Bronchial smooth muscle cell (primary cell): ENCODE measurements around the gene RASSF1. TPM values are rescaled to one million over a fixed set of nuclear protein-coding genes. Genes with fewer than 3 reads are reported as not detected.

Experiments
- total RNA-seq: library from RNA; depleted of rRNA; stranded (reverse); fragments of >200 nt; gene quantifications from 2 replicates; pipeline ENCODE4 v1.2.1, GENCODE V29; 2014

Gene RASSF1
- total RNA-seq, result 35.1 and 38.6 TPM in 2 replicates

GRCh38 chr3:50340448-50341329 is at the start of gene RASSF1:
Gene RASSF1, minus strand, starts transcription at chr3:50340836. Its CDS starts 31 bp downstream, at chr3:50340805.

GRCh38 chr3:50358911-50359759 is 18.5 kb upstream of the RASSF1 start, which contains the start of gene TMEM115:
Gene TMEM115, minus strand, starts transcription at chr3:50359521. Its CDS starts 458 bp downstream, at chr3:50359063.

GRCh38 chr3:50350527-50351322 is 10.1 kb upstream of the RASSF1 start, which contains the start of the genes CYB561D2 and NPRL2:
Gene CYB561D2, plus strand, starts transcription at chr3:50350862. Its CDS starts 572 bp downstream, at chr3:50351434.
Gene NPRL2, minus strand, starts transcription at chr3:50350775. Its CDS starts 123 bp downstream, at chr3:50350652.

GRCh38 chr3:50345586-50346234 is 5.1 kb upstream of the RASSF1 start, which contains the start of gene ZMYND10:
Gene ZMYND10, minus strand, starts transcription at chr3:50345732. Its CDS starts 153 bp downstream, at chr3:50345579.

GRCh38 chr3:50327943-50328691 is 12.5 kb downstream of the RASSF1 start, which contains the start of gene TUSC2:
Gene TUSC2, minus strand, starts transcription at chr3:50328223. Its CDS starts 124 bp downstream, at chr3:50328099.

GRCh38 chr3:50322386-50323091 is 18.1 kb downstream of the RASSF1 start, which contains the start of gene HYAL2:
Gene HYAL2, minus strand, starts transcription at chr3:50322745. Its CDS starts 2,256 bp downstream, at chr3:50320489.

GRCh38 chr3:50303013-50303815 is 37.4 kb downstream of the RASSF1 start, which contains the start of gene HYAL1:
Gene HYAL1, minus strand, starts transcription at chr3:50303574. Its CDS starts 618 bp downstream, at chr3:50302956.

GRCh38 chr3:50298836-50299637 is 41.6 kb downstream of the RASSF1 start, which contains the start of the genes HYAL3 and NAA80:
Gene HYAL3, minus strand, starts transcription at chr3:50299405. Its CDS starts 3,803 bp downstream, at chr3:50295602.
Gene NAA80, minus strand, starts transcription at chr3:50299405. Its CDS starts 1,942 bp downstream, at chr3:50297463.

GRCh38 chr3:50292159-50293078 is 48.2 kb downstream of the RASSF1 start, which contains the start of gene IFRD2:
Gene IFRD2, minus strand, starts transcription at chr3:50292429. Its CDS starts 155 bp downstream, at chr3:50292274.

Other genes starting within 250 kb of the RASSF1 start
- 2.1 and 4.7 TPM in 2 replicates for gene SEMA3F, start 185.5 kb downstream of the RASSF1 start, total RNA-seq
- gene GNAT1, start 149.2 kb downstream of the RASSF1 start, total RNA-seq, result not detected in 2 replicates
- not detected in 2 replicates for gene SLC38A3, start 135.6 kb downstream of the RASSF1 start, total RNA-seq
- 293 and 296 TPM in 2 replicates for gene GNAI2, start 104.6 kb downstream of the RASSF1 start, total RNA-seq
- 31.7 and 36.9 TPM in 2 replicates for gene SEMA3B, start 71.7 kb downstream of the RASSF1 start, total RNA-seq
- not detected in 2 replicates for gene LSMEM2, start 61.7 kb downstream of the RASSF1 start, total RNA-seq
- 24.2 and 26.0 TPM in 2 replicates for gene IFRD2, start 48.4 kb downstream of the RASSF1 start, total RNA-seq
- 3.9 and 6.6 TPM in 2 replicates for gene HYAL3, start 41.4 kb downstream of the RASSF1 start, total RNA-seq
- 2.2 and 3.8 TPM in 2 replicates for gene NAA80, start 41.4 kb downstream of the RASSF1 start, total RNA-seq
- gene HYAL1, start 37.3 kb downstream of the RASSF1 start, total RNA-seq, result 1.2 and 2.7 TPM in 2 replicates
- gene HYAL2, start 18.1 kb downstream of the RASSF1 start, total RNA-seq, result 62.7 and 75.0 TPM in 2 replicates
- gene TUSC2, start 12.6 kb downstream of the RASSF1 start, total RNA-seq, result 8.4 and 9.5 TPM in 2 replicates
- 1.3 and 1.4 TPM in 2 replicates for gene ZMYND10, start 4.9 kb upstream of the RASSF1 start, total RNA-seq
- gene NPRL2, start 9.9 kb upstream of the RASSF1 start, total RNA-seq, result 22.5 and 30.1 TPM in 2 replicates
- 24.0 and 26.0 TPM in 2 replicates for gene CYB561D2, start 10.0 kb upstream of the RASSF1 start, total RNA-seq
- 29.2 and 32.9 TPM in 2 replicates for gene TMEM115, start 18.7 kb upstream of the RASSF1 start, total RNA-seq
- gene CACNA2D2, start 162.8 kb upstream of the RASSF1 start, total RNA-seq, result 0.09 and 0.16 TPM in 2 replicates
- 19.4 and 23.2 TPM in 2 replicates for gene C3orf18, start 226.9 kb upstream of the RASSF1 start, total RNA-seq
- 8.7 and 12.1 TPM in 2 replicates for gene HEMK1, start 228.7 kb upstream of the RASSF1 start, total RNA-seq